Natural killer cell treated with Interleukin-12 subunit alpha and Interleukin-12 subunit beta and Interleukin-15 and Interleukin-18, amount 100 ng/mL, for 72 hours (primary cell): ENCODE measurements around the gene PIM3. TPM values are rescaled to one million over a fixed set of nuclear protein-coding genes. Genes with fewer than 3 reads are reported as not detected.

ENCODE experiments used
- ATAC-seq, 2 donors: fragments of 150-1000 bp; cut with Tn5 transposase in 1 of 2; sonication (Bioruptor Pico), chemical (Tn5 transposase) in 1 of 2; 2 replicates each; pipeline ENCODE4 v1.10.0; 2021
- DNase-seq: peaks from one replicate; pipeline ENCODE4 v3.0.0; 2022; ENCODE audit warnings: low spot score
- H3K27ac Mint-ChIP-seq, 2 donors: 1 replicate in 1 of 2; 2 replicates in 1 of 2; pipeline ENCODE4 v1.8.0; 2022; ENCODE audit warnings: mixed read lengths in 2 of 2, mild to moderate bottlenecking in 1 of 2, moderate library complexity in 1 of 2
- H3K27me3 Mint-ChIP-seq, 2 donors: 1 replicate in 1 of 2; 2 replicates in 1 of 2; pipeline ENCODE4 v1.8.0; 2022; ENCODE audit warnings: mixed read lengths in 2 of 2
- H3K36me3 Mint-ChIP-seq: one replicate; pipeline ENCODE4 v1.8.0; 2022; ENCODE audit warnings: mixed read lengths
- H3K4me1 Mint-ChIP-seq, 2 donors: 1 replicate in 1 of 2; 2 replicates in 1 of 2; pipeline ENCODE4 v1.8.0; 2022; ENCODE audit warnings: low read depth in 2 of 2, mixed read lengths in 2 of 2, mild to moderate bottlenecking in 1 of 2
- H3K4me3 Mint-ChIP-seq: one replicate; pipeline ENCODE4 v1.8.0; 2022; ENCODE audit warnings: mixed read lengths
- H3K9me3 Mint-ChIP-seq: 2 replicates; pipeline ENCODE4 v1.8.0; 2022; ENCODE audit warnings: mixed read lengths
- total RNA-seq, 2 donors: library from RNA; stranded (reverse); gene quantifications; one replicate each; pipeline ENCODE4 v1.2.3, GENCODE V29; 2022

Gene PIM3
- total RNA-seq, 2 donors from 2014 or later = 78.5 to 115 TPM

- ATAC-seq = no peak
- Mint-ChIP-seq H3K4me3 (no peak overlapping the region), H3K36me3 (no peaks in the 10 kb centered on the region), H3K27me3 (no peaks in the 10 kb centered on the region), H3K4me1 (peaks cover 9 to 13% of the 10 kb centered on the region in 2 donors), H3K9me3 (no peaks in the 10 kb centered on the region), H3K27ac (no peak overlapping the region)
- DNase-seq = no peak
Measured at GRCh38 chr22:49968831-49969661, 8.5 kb downstream of the PIM3 start.

- Mint-ChIP-seq H3K4me3 (peak overlapping the region; percentile 69), H3K9me3 (no peaks in the 10 kb centered on the region), H3K4me1 (peaks cover 9 to 13% of the 10 kb centered on the region in 2 donors), H3K27me3 (no peaks in the 10 kb centered on the region), H3K36me3 (no peaks in the 10 kb centered on the region), H3K27ac (peak overlapping the region; percentile 77 to 79)
- ATAC-seq = no peak
- DNase-seq = no peak
Measured at GRCh38 chr22:49969751-49970527, 9.4 kb downstream of the PIM3 start.

DNA sequence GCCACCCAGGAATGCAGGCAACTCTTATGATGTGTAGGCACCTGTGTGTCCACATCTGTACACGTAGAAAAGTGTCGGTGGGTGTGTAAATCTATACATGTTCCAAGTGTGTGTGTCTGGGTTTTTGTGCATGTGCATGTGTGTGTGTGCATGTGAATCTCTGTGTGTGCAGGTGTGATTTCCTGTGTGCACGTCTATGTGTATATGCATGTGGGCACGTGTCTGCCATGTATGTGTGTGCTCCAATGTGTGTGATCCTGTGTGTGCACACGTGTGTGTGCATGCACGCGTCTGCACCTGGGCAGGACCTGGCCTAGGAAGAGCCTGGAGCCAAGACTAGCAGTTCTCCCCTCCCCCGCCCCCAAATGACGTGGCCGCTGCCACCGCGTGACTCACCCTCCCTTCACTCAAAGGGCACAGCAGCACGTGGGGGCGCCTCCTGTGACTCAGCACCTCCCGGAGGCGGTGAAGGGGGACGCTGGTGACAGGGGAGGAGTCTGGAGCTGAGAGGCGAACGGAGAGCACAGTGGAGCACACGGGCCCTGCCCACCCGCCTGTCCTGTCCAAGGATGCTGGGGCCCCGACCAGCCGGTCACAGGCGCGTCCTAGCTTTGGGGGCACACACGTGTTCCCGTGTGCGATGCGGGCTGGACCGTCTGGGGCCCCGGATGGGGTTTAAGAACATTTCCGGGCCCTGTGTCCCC is 10.1 kb downstream of the PIM3 start:
- Mint-ChIP-seq H3K27me3 (no peaks in the 10 kb centered on the region), H3K4me1 (peaks cover 15 to 18% of the 10 kb centered on the region in 2 donors), H3K9me3 (no peaks in the 10 kb centered on the region), H3K4me3 (peak overlapping the region; percentile 69), H3K36me3 (no peaks in the 10 kb centered on the region), H3K27ac (peak overlapping the region; percentile 77 to 79)
- ATAC-seq = peak; percentile 96
- peak; percentile 97 for DNase-seq

DNA sequence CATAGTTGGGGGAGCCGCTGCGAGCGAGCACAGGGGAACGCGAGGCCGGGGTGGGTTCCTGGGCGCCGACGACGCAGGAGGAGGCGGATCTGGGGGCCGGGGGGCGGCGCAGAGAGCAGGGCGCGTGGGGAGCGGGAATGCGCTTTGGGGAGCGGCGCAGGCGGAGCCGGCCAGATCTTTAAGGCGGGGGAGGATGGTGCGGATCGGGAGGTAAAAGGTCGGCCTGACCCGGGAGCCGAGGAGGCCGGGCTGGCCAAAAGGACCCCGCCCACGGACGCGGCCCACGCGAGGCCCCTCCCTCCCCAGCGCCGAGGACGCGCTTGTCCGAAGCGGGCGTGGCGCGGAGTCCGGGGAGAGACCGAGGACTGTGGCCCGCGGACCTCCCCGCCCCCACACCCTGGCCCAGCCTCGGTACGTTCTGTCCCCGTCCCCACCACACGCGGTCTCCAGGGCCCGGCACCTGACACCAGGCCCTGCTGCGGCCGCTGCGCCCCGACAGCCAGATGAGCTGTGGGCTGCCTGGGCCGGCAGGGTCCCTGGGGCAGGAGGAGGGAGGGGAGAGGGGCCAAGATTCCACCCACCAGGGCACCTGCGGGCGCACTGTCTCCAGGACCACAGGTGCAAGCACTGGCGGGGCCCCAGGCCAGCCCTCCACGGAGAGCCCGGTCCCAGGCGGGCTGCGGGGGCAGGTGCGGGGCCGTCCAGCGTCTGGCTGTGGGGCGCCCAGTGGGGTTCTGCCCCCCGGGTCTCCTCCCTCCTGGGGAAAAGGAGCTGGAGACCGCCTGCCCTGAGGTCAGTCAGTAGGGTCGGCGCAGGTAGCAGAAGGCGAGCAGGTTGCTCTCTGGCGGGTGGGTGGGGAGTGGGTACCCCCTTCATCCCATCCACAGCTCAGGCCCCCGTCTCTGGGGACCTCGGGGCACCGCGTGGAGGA is 10.9 kb downstream of the PIM3 start:
- Mint-ChIP-seq H3K4me1 (peaks cover 21% of the 10 kb centered on the region in 2 donors), H3K27ac (peak overlapping the region; percentile 77 to 79), H3K36me3 (no peaks in the 10 kb centered on the region), H3K9me3 (no peaks in the 10 kb centered on the region), H3K27me3 (no peaks in the 10 kb centered on the region), H3K4me3 (peak overlapping the region; percentile 69)
- peak; percentile 74 for DNase-seq
- peak; percentile 54 to 59 for ATAC-seq

GRCh38 chr22:49972163-49973017 is 11.8 kb downstream of the PIM3 start:
- Mint-ChIP-seq H3K4me3 (no peak overlapping the region), H3K4me1 (peaks cover 18 to 25% of the 10 kb centered on the region in 2 donors), H3K27ac (no peak overlapping the region), H3K36me3 (no peaks in the 10 kb centered on the region), H3K27me3 (no peaks in the 10 kb centered on the region), H3K9me3 (no peaks in the 10 kb centered on the region)
- no peak for ATAC-seq
- DNase-seq = peak; percentile 57

DNA sequence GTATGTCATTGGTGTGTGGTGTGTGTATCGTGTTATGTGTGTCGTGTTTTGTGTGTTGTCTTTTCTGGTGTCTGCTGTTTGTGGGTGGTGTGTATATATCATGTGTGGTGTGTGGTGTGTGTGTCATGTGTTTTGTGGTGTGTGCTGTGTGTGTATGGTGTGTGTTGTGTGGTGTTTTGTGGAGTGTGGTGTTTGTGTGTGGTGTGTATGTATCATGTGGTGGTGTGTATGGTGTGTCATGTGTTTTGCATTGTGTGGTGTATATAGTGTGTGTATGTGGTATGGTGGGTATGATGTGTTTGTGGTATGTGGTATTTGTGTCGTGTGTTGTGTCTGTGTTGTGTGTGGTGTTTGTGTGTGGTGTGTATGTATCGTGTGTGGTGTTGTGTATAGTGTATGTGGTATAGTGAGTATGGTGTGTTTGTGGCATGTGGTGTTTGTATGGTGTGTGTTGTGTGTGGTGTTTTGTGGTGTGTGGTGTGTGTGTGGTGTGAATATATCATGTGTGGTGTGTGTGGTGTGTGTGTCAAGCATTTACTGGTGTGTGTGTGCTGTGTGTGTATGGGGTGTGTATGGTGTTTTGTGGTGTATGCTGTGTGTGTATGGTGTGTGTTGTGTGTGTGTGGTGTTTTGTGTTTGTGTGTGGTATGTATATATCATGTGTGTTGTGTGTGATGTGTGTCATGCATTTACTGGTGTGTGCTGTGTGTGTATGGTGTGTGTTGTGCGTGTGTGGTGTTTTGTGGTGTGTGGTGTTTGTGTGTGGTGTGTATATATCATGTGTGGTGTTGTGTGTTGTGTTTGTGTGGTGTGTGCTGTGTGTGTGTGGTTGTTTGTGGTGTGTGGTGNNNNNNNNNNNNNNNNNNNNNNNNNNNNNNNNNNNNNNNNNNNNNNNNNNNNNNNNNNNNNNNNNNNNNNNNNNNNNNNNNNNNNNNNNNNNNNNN is 12.7 kb downstream of the PIM3 start:
- no peaks in the 10 kb centered on the region for H3K9me3 Mint-ChIP-seq
- ATAC-seq (no peak), DNase-seq (no peak)
- peaks cover 16 to 25% of the 10 kb centered on the region in 2 donors for H3K4me1 Mint-ChIP-seq
- no peaks in the 10 kb centered on the region for H3K36me3 Mint-ChIP-seq
- no peaks in the 10 kb centered on the region for H3K27me3 Mint-ChIP-seq
- no peak overlapping the region for H3K4me3 Mint-ChIP-seq
- H3K27ac Mint-ChIP-seq = no peak overlapping the region

DNA sequence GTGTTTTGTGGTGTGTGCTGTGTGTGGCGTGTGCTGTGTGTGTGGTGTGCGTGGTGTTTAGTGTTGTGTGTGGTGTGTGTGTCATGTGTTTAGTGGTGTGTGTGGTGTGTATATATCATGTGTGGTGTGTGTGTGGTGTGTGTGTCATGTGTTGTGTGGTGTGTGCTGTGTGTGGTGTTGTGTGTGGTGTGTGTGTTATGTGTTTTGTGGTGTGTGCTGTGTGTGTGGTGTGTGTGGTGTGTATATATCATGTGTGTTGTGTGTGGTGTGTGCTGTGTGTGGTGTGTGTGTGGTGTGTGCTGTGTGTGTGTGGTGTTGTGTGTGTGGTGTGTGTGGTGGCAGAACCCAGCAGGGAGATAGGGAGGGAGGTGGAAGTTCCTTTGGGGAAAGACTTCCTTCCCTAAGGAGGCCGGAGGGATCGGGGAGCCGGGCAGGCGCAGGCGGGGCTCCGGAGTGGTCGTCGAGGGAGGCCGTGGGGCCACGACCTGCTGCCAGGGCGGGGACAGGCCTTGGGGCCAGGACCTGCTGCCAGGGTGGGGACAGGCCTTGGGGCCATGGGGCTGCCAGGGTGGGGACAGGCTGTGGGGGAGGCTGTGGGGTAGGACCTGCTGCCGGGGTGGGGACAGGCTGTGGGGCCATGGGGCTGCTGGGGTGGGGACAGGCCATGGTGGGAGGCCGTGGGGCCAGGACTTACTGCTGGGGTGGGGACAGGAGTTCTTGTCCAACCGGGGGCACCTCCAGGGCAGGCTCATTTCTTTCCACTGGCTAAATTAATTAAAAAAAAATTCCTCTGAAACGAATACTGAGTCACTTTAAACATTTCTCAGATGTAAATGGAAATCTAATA is 15.2 kb downstream of the PIM3 start:
- Mint-ChIP-seq H3K36me3 (peaks cover 5% of the 10 kb centered on the region), H3K4me1 (peaks cover 15 to 27% of the 10 kb centered on the region in 2 donors), H3K27ac (peak overlapping the region; percentile 29 to 50), H3K9me3 (peaks cover 4% of the 10 kb centered on the region), H3K4me3 (peak overlapping the region; percentile 54), H3K27me3 (no peaks in the 10 kb centered on the region)
- ATAC-seq (peak; percentile 32 to 40), DNase-seq (peak; percentile 60)

- Mint-ChIP-seq H3K27ac (peak overlapping the region; percentile 18 to 38), H3K4me3 (no peak overlapping the region), H3K9me3 (peaks cover 4% of the 10 kb centered on the region), H3K36me3 (peaks cover 5% of the 10 kb centered on the region), H3K27me3 (no peaks in the 10 kb centered on the region), H3K4me1 (peaks cover 12 to 23% of the 10 kb centered on the region in 2 donors)
- peak; percentile 62 for DNase-seq
- peak in 1 of 2 donors; percentile 6 for ATAC-seq
Measured at GRCh38 chr22:49976439-49977175, 16.0 kb downstream of the PIM3 start.

DNA sequence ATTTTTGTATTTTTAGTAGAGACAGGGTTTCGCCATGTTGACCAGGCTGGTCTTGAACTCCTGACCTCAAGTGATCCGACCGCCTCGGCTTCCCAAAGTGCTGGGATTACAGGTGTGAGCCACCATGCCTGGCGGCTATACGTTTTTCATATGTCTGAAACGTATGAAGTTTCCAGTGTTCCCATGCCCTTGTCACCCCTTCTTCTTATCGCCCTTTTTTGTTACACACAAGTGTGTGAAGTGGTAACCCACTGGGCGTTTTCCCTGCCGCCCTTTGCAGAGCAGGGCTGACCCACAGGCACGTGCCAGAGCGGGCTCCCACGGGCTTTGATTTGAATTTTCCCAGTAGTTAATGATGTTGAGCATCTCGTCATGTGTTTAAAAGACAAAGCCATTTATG is 17.0 kb downstream of the PIM3 start:
- Mint-ChIP-seq H3K27me3 (peaks cover 0 to 2% of the 10 kb centered on the region in 2 donors), H3K9me3 (peaks cover 4% of the 10 kb centered on the region), H3K4me1 (peaks cover 12 to 23% of the 10 kb centered on the region in 2 donors), H3K27ac (no peak overlapping the region), H3K36me3 (peaks cover 5% of the 10 kb centered on the region), H3K4me3 (no peak overlapping the region)
- ATAC-seq = no peak
- DNase-seq = no peak

GRCh38 chr22:49979587-49980264 is 19.2 kb downstream of the PIM3 start:
- Mint-ChIP-seq H3K9me3 (peaks cover 4% of the 10 kb centered on the region), H3K4me3 (no peak overlapping the region), H3K27me3 (peaks cover 9% of the 10 kb centered on the region in 2 donors), H3K4me1 (peaks cover 18 to 23% of the 10 kb centered on the region in 2 donors), H3K36me3 (peaks cover 5% of the 10 kb centered on the region), H3K27ac (no peak overlapping the region)
- peak in 1 of 2 donors; percentile 67 for ATAC-seq
- peak; percentile 60 for DNase-seq
